WTC11 (cell line): Measurements from ENCODE around the gene KRT85. TPM values are rescaled to one million over a fixed set of nuclear protein-coding genes. Genes with fewer than 3 reads are reported as not detected.

Source experiments
- ATAC-seq: fragments of 200-7000 bp; cut with Tn5 transposase; 2 replicates; pipeline ENCODE4 v1.10.0; 2021; ENCODE audit warnings: mild to moderate bottlenecking, moderate library complexity
- CTCF ChIA-PET: fragments of 300-600 bp; sonication (Branson Sonifier 250); formaldehyde crosslinking; loops from one replicate; lab custom pipeline; 2021; ENCODE audit warnings: antibody characterized with exemption; lab: Charles Lee
- POLR2A ChIA-PET: fragments of 350-600 bp; sonication (Branson Sonifier 250); formaldehyde crosslinking; loops from one replicate; lab custom pipeline; 2021; ENCODE audit warnings: antibody characterized with exemption; lab: Charles Lee
- DNase-seq: peaks from one replicate; pipeline ENCODE4 v3.0.0; 2021; ENCODE audit warnings: low spot score
- H3K27ac Mint-ChIP-seq: 2 replicates; pipeline ENCODE4 v1.8.0; 2021; ENCODE audit warnings: mixed read lengths
- H3K27me3 Mint-ChIP-seq: 2 replicates; pipeline ENCODE4 v1.8.0; 2021; ENCODE audit warnings: low read depth, mild to moderate bottlenecking, moderate library complexity, mixed read lengths
- H3K36me3 Mint-ChIP-seq: 2 replicates; pipeline ENCODE4 v1.8.0; 2021; ENCODE audit warnings: mixed read lengths
- H3K4me1 Mint-ChIP-seq: 2 replicates; pipeline ENCODE4 v1.8.0; 2022; ENCODE audit warnings: mixed read lengths
- H3K4me3 Mint-ChIP-seq: 2 replicates; pipeline ENCODE4 v1.8.0; 2021; ENCODE audit warnings: mild to moderate bottlenecking, moderate library complexity, mixed read lengths
- H3K9me3 Mint-ChIP-seq: 2 replicates; pipeline ENCODE4 v1.8.0; 2021; ENCODE audit warnings: mixed read lengths
- AR ChIP-seq: fragments of 250-450 bp; sonication (Bioruptor Pico); IDR thresholded peaks from 2 replicates; pipeline ENCODE4 v1.9.0; 2021; ENCODE audit warnings: mild to moderate bottlenecking
- CBFB ChIP-seq: sonication (generic); formaldehyde crosslinking; IDR thresholded peaks from 2 replicates; pipeline ENCODE4 v1.8.1; 2022; ENCODE audit warnings: mild to moderate bottlenecking, low read depth, missing genetic modification reagents
- E2F5 ChIP-seq: sonication (generic); formaldehyde crosslinking; IDR thresholded peaks from 2 replicates; pipeline ENCODE4 v1.8.1; 2022; ENCODE audit warnings: mild to moderate bottlenecking, moderate library complexity, missing genetic modification reagents
- ETV6 ChIP-seq: sonication (generic); formaldehyde crosslinking; IDR thresholded peaks from 2 replicates; pipeline ENCODE4 v1.8.1; 2022; ENCODE audit warnings: mild to moderate bottlenecking, missing genetic modification reagents
- FOXP1 ChIP-seq: sonication (generic); formaldehyde crosslinking; IDR thresholded peaks from 2 replicates; pipeline ENCODE4 v1.8.0; 2022; ENCODE audit warnings: missing genetic modification reagents, mild to moderate bottlenecking, moderate library complexity, borderline replicate concordance
- PRDM15 ChIP-seq: sonication (generic); formaldehyde crosslinking; IDR thresholded peaks from 2 replicates; pipeline ENCODE4 v1.8.0; 2022; ENCODE audit warnings: missing genetic modification reagents
- TCF7 ChIP-seq: sonication (generic); formaldehyde crosslinking; IDR thresholded peaks from 2 replicates; pipeline ENCODE4 v1.8.0; 2022; ENCODE audit warnings: mild to moderate bottlenecking, low read depth, missing genetic modification reagents, moderate library complexity
- ZBTB21 ChIP-seq: sonication (generic); formaldehyde crosslinking; IDR thresholded peaks from 2 replicates; pipeline ENCODE4 v1.8.1; 2023; ENCODE audit warnings: mild to moderate bottlenecking, missing genetic modification reagents, borderline replicate concordance
- ZNF121 ChIP-seq: sonication (generic); formaldehyde crosslinking; IDR thresholded peaks from 2 replicates; pipeline ENCODE4 v1.8.0; 2023; ENCODE audit warnings: missing genetic modification reagents
- ZNF317 ChIP-seq: sonication (generic); formaldehyde crosslinking; IDR thresholded peaks from 2 replicates; pipeline ENCODE4 v1.8.1; 2023; ENCODE audit warnings: low read depth, mild to moderate bottlenecking, moderate library complexity, missing genetic modification reagents, borderline replicate concordance
- ZNF396 ChIP-seq: fragments of 250-450 bp; sonication (Bioruptor Pico); IDR thresholded peaks from 2 replicates; pipeline ENCODE4 v1.8.0; 2021; ENCODE audit warnings: mild to moderate bottlenecking, moderate library complexity, borderline replicate concordance
- total RNA-seq: library from RNA; stranded (reverse); gene quantifications from 3 replicates; pipeline ENCODE4 v1.2.3, GENCODE V29; 2021

The KRT85 gene
- total RNA-seq, 1 experiment from 2014 or later, result not detected

DNA sequence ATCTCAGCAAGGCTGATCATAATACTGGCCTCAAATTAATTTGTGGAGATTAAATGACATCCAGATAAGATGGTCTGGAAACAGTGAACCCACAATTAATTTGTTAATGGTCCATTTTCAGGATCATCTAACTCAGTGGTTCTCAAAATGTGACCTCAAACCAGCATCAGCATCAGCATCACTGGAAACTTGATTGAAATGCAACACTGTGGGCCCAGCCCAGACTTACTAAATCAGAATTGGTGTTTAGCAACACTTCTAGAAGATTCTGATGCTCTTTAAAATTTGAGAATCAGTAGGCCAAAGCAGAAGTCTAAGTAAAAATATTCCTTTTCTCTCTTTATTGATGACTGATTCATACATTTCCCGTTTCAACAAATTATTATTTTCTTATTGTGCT is 49.5 kb upstream of the KRT85 start (continued):
- TF ChIP-seq AR (CRISPR knock-in tag), result no peak
- no peak for TF ChIP-seq ZNF396 (CRISPR knock-in tag)
- TF ChIP-seq FOXP1 (CRISPR knock-in tag), result no peak
- TF ChIP-seq, all 79 proteins: peak for 0

- TF ChIP-seq CBFB (CRISPR knock-in tag) (no peak), ZNF396 (CRISPR knock-in tag) (no peak), ZNF121 (CRISPR knock-in tag) (no peak), ZNF317 (no peak), E2F5 (no peak), ETV6 (CRISPR knock-in tag) (no peak)
- Mint-ChIP-seq H3K4me1 (peaks cover 9% of the 10 kb centered on the region), H3K36me3 (peaks cover 1% of the 10 kb centered on the region; the same call in 1 of the 2 replicates), H3K9me3 (peaks cover 3% of the 10 kb centered on the region; the same call in 1 of the 2 replicates), H3K27ac (no peak overlapping the region), H3K4me3 (no peak overlapping the region), H3K27me3 (no peaks in the 10 kb centered on the region)
- POLR2A ChIA-PET, result no interaction called here
- ATAC-seq, result no peak
- CTCF ChIA-PET, result interaction anchor here (5.4 kb wide), 1 partner anchor 21 kb away, joined by 35 read pairs; no protein-coding TSS in a partner anchor
- DNase-seq, result no peak
These were observed 48.8 kb upstream of the KRT85 start for GRCh38 chr12:52415870-52416750.

- H3K27ac Mint-ChIP-seq, result no peak overlapping the region
- peaks cover 9% of the 10 kb centered on the region for H3K4me1 Mint-ChIP-seq
- H3K4me3 Mint-ChIP-seq, result no peak overlapping the region
- ATAC-seq (no peak), DNase-seq (no peak)
- POLR2A ChIA-PET, result no interaction called here
- TF ChIP-seq ZNF317, result no peak
- no peak for TF ChIP-seq ZBTB21 (CRISPR knock-in tag)
- no peak for TF ChIP-seq CBFB (CRISPR knock-in tag)
- TF ChIP-seq PRDM15, result no peak
- TF ChIP-seq TCF7, result no peak
- H3K9me3 Mint-ChIP-seq, result peaks cover 7% of the 10 kb centered on the region
- H3K27me3 Mint-ChIP-seq, result no peaks in the 10 kb centered on the region
- CTCF ChIA-PET, result interaction anchor here (1.1 to 5.4 kb wide), 8 partner anchors 11 to 136 kb away, joined by 3 to 35 read pairs (median 8); no protein-coding TSS in a partner anchor
- peaks cover 3% of the 10 kb centered on the region; the same call in 1 of the 2 replicates for H3K36me3 Mint-ChIP-seq
These were observed 47.7 kb upstream of the KRT85 start for GRCh38 chr12:52414936-52415335.
